ENCODE results near the gene CACNA1I. TPM values are rescaled to one million over a fixed set of nuclear protein-coding genes. Genes with fewer than 3 reads are reported as not detected.

Gene CACNA1I
- total RNA-seq, 1 experiment from 2014 or later = 2.1 TPM

DNA sequence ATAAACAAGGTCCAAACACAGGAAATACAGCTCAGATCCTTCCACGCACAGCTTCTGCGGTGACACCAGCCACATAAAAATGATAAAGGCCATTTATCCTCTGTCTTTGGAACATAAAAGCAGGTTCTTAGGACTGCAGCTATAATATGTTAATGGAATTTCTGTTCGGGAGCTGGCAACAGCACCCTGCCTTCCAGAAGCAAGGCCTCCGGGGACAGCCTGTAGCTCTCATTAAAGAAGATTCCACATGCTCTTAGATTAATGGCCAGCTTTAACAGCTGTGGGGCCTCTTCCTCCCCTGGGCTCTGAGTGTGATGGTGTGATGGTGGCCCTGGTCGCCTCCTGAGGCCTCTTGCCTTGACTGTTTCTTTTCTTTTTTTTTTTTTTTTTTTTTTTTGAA lies 137.3 kb downstream of the CACNA1I start:
- H3K36me3 Mint-ChIP-seq = no peaks in the 10 kb centered on the region
- CTCF ChIA-PET = interaction anchor here (0.7 to 1.2 kb wide), 2 partner anchors 78 to 165 kb away, joined by 3 read pairs; no protein-coding TSS in a partner anchor
- H3K4me3 Mint-ChIP-seq = no peak overlapping the region
- TF ChIP-seq ZBTB21 (CRISPR knock-in tag; IDR thresholded peaks at IDR 0.05; ENCODE audit: borderline replicate concordance) = no peak
- DNase-seq (ENCODE audit: low spot score) (no peak), ATAC-seq (no peak)
- no peak overlapping the region for H3K27ac Mint-ChIP-seq
- no peaks in the 10 kb centered on the region; the same call in 1 of the 2 replicates for H3K27me3 Mint-ChIP-seq (ENCODE audit: low read depth)
- POLR2A ChIA-PET = no interaction called here
- H3K9me3 Mint-ChIP-seq = no peaks in the 10 kb centered on the region
- H3K4me1 Mint-ChIP-seq = peaks cover 11% of the 10 kb centered on the region

DNA sequence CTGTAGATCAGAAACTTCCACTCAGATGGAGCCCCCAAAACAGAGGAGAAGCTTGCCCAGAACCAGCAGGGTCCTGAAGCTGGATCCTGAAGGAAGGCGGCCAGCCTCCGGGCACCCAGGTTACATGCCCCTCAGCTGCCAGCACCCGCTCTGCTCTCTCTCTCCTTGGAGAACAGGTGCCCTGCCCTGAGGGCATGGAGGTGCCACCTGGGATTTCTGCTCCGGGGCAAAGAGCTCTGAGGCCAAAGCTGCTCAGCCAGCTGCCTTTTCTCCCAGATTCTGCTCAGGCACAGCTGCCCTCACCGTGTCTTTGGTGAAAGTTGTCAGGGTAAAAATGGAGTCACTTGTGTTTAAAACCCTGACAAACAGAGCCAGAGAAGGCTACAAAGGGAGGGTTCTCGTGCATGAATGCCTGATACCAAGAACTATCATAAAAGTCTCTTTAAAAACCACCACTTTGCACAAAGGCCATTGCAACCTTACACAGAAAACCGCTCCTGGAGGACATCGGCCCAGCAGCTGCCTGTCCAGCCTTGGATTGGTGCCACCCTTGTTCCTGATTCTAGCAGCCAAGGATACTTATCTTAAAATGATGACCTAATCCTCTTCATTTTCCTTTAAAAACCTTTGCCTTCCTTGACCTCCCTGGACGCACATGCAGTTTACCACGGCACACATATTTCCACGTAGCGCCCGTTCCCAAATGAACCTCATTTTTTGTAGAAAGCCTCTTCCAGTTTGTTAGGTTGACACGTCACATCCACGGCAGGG lies 140.0 kb downstream of the CACNA1I start:
- CTCF ChIA-PET = interaction anchor here (1.4 kb wide), 1 partner anchor 97 kb away, joined by 4 read pairs; no protein-coding TSS in a partner anchor
- Mint-ChIP-seq H3K4me1 (peaks cover 17% of the 10 kb centered on the region), H3K27ac (no peak overlapping the region), H3K36me3 (no peaks in the 10 kb centered on the region), H3K4me3 (no peak overlapping the region), H3K9me3 (no peaks in the 10 kb centered on the region), H3K27me3 (ENCODE audit: low read depth) (no peaks in the 10 kb centered on the region; the same call in 1 of the 2 replicates)
- POLR2A ChIA-PET = no interaction called here
- DNase-seq (ENCODE audit: low spot score) (no peak), ATAC-seq (no peak)
- TF ChIP-seq, protein P1, sequence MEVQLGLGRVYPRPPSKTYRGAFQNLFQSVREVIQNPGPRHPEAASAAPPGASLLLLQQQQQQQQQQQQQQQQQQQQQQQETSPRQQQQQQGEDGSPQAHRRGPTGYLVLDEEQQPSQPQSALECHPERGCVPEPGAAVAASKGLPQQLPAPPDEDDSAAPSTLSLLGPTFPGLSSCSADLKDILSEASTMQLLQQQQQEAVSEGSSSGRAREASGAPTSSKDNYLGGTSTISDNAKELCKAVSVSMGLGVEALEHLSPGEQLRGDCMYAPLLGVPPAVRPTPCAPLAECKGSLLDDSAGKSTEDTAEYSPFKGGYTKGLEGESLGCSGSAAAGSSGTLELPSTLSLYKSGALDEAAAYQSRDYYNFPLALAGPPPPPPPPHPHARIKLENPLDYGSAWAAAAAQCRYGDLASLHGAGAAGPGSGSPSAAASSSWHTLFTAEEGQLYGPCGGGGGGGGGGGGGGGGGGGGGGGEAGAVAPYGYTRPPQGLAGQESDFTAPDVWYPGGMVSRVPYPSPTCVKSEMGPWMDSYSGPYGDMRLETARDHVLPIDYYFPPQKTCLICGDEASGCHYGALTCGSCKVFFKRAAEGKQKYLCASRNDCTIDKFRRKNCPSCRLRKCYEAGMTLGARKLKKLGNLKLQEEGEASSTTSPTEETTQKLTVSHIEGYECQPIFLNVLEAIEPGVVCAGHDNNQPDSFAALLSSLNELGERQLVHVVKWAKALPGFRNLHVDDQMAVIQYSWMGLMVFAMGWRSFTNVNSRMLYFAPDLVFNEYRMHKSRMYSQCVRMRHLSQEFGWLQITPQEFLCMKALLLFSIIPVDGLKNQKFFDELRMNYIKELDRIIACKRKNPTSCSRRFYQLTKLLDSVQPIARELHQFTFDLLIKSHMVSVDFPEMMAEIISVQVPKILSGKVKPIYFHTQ (CRISPR knock-in tag; IDR thresholded peaks at IDR 0.05) = no peak
- TF ChIP-seq, protein P2, sequence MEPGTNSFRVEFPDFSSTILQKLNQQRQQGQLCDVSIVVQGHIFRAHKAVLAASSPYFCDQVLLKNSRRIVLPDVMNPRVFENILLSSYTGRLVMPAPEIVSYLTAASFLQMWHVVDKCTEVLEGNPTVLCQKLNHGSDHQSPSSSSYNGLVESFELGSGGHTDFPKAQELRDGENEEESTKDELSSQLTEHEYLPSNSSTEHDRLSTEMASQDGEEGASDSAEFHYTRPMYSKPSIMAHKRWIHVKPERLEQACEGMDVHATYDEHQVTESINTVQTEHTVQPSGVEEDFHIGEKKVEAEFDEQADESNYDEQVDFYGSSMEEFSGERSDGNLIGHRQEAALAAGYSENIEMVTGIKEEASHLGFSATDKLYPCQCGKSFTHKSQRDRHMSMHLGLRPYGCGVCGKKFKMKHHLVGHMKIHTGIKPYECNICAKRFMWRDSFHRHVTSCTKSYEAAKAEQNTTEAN (CRISPR knock-in tag; IDR thresholded peaks at IDR 0.05) = no peak
- TF ChIP-seq FOXK1 (CRISPR knock-in tag; IDR thresholded peaks at IDR 0.05) = no peak
- TF ChIP-seq CBFB (CRISPR knock-in tag; IDR thresholded peaks at IDR 0.05; ENCODE audit: low read depth) = no peak
- TF ChIP-seq, protein P3, sequence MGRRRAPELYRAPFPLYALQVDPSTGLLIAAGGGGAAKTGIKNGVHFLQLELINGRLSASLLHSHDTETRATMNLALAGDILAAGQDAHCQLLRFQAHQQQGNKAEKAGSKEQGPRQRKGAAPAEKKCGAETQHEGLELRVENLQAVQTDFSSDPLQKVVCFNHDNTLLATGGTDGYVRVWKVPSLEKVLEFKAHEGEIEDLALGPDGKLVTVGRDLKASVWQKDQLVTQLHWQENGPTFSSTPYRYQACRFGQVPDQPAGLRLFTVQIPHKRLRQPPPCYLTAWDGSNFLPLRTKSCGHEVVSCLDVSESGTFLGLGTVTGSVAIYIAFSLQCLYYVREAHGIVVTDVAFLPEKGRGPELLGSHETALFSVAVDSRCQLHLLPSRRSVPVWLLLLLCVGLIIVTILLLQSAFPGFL (CRISPR knock-in tag; IDR thresholded peaks at IDR 0.05; ENCODE audit: borderline replicate concordance) = no peak
- TF ChIP-seq MXD4 (CRISPR knock-in tag; IDR thresholded peaks at IDR 0.05; ENCODE audit: borderline replicate concordance) = no peak
- no peak for TF ChIP-seq ZNF263 (CRISPR knock-in tag; IDR thresholded peaks at IDR 0.05; ENCODE audit: low read depth)
- TF ChIP-seq JUN (CRISPR knock-in tag; IDR thresholded peaks at IDR 0.05) = no peak
- no peak for TF ChIP-seq RORB (CRISPR knock-in tag; IDR thresholded peaks at IDR 0.05)

- Mint-ChIP-seq H3K36me3 (no peaks in the 10 kb centered on the region), H3K27me3 (ENCODE audit: low read depth) (no peaks in the 10 kb centered on the region), H3K9me3 (no peaks in the 10 kb centered on the region), H3K4me3 (no peak overlapping the region), H3K27ac (no peak overlapping the region), H3K4me1 (peaks cover 8% of the 10 kb centered on the region)
- ATAC-seq = no peak
- DNase-seq (ENCODE audit: low spot score) = no peak
- CTCF ChIA-PET = interaction anchor here (1.7 kb wide), 1 partner anchor 152 kb away, joined by 3 read pairs; no protein-coding TSS in a partner anchor
- POLR2A ChIA-PET = interaction anchor here (0.8 kb wide), 1 partner anchor 192 kb away, joined by 4 read pairs; the partner anchor contains the start of gene ATF4
- TF ChIP-seq ZNF423 (CRISPR knock-in tag; IDR thresholded peaks at IDR 0.05) = no peak
- TF ChIP-seq, protein P4, sequence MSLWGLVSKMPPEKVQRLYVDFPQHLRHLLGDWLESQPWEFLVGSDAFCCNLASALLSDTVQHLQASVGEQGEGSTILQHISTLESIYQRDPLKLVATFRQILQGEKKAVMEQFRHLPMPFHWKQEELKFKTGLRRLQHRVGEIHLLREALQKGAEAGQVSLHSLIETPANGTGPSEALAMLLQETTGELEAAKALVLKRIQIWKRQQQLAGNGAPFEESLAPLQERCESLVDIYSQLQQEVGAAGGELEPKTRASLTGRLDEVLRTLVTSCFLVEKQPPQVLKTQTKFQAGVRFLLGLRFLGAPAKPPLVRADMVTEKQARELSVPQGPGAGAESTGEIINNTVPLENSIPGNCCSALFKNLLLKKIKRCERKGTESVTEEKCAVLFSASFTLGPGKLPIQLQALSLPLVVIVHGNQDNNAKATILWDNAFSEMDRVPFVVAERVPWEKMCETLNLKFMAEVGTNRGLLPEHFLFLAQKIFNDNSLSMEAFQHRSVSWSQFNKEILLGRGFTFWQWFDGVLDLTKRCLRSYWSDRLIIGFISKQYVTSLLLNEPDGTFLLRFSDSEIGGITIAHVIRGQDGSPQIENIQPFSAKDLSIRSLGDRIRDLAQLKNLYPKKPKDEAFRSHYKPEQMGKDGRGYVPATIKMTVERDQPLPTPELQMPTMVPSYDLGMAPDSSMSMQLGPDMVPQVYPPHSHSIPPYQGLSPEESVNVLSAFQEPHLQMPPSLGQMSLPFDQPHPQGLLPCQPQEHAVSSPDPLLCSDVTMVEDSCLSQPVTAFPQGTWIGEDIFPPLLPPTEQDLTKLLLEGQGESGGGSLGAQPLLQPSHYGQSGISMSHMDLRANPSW (CRISPR knock-in tag; conservative IDR thresholded peaks at IDR 0.05; ENCODE audit: low read depth) = no peak
- TF ChIP-seq, protein P5, sequence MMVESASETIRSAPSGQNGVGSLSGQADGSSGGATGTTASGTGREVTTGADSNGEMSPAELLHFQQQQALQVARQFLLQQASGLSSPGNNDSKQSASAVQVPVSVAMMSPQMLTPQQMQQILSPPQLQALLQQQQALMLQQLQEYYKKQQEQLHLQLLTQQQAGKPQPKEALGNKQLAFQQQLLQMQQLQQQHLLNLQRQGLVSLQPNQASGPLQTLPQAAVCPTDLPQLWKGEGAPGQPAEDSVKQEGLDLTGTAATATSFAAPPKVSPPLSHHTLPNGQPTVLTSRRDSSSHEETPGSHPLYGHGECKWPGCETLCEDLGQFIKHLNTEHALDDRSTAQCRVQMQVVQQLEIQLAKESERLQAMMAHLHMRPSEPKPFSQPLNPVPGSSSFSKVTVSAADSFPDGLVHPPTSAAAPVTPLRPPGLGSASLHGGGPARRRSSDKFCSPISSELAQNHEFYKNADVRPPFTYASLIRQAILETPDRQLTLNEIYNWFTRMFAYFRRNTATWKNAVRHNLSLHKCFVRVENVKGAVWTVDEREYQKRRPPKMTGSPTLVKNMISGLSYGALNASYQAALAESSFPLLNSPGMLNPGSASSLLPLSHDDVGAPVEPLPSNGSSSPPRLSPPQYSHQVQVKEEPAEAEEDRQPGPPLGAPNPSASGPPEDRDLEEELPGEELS (CRISPR knock-in tag; IDR thresholded peaks at IDR 0.05) = no peak
- TF ChIP-seq, protein P6, sequence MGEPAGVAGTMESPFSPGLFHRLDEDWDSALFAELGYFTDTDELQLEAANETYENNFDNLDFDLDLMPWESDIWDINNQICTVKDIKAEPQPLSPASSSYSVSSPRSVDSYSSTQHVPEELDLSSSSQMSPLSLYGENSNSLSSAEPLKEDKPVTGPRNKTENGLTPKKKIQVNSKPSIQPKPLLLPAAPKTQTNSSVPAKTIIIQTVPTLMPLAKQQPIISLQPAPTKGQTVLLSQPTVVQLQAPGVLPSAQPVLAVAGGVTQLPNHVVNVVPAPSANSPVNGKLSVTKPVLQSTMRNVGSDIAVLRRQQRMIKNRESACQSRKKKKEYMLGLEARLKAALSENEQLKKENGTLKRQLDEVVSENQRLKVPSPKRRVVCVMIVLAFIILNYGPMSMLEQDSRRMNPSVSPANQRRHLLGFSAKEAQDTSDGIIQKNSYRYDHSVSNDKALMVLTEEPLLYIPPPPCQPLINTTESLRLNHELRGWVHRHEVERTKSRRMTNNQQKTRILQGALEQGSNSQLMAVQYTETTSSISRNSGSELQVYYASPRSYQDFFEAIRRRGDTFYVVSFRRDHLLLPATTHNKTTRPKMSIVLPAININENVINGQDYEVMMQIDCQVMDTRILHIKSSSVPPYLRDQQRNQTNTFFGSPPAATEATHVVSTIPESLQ (CRISPR knock-in tag; IDR thresholded peaks at IDR 0.05) = no peak
- TF ChIP-seq, protein P1 (CRISPR knock-in tag; IDR thresholded peaks at IDR 0.05) = no peak
Observed at GRCh38 chr22:39712081-39712480, 141.5 kb downstream of the CACNA1I start.
